Measurements from ENCODE around the gene FUS.

GRCh38 chr16:31190818-31191444, 11.0 kb downstream of the FUS start:
- TF ChIP-seq CTCF (IDR thresholded peaks at IDR 0.05 in 2 of 3, conservative IDR thresholded peaks at IDR 0.05 in 1 of 3; ENCODE audit: borderline replicate concordance in 1 of 3, insufficient read depth in 1 of 3, low read depth in 2 of 3, low read length in 2 of 3) (no peak), POLR2AphosphoS5 (IDR thresholded peaks at IDR 0.05; ENCODE audit: low read depth, low read length) (no peak), ZBTB33 (IDR thresholded peaks at IDR 0.05; ENCODE audit: extremely low read depth, insufficient replicate concordance, low read length) (no peak), EZH2phosphoT487 (IDR thresholded peaks at IDR 0.05; ENCODE audit: borderline replicate concordance) (no peak), SP1 (IDR thresholded peaks at IDR 0.05; ENCODE audit: low read depth) (no peak)
